A673 (cell line): ENCODE measurements around the gene IARS1. TPM values are rescaled to one million over a fixed set of nuclear protein-coding genes. Genes with fewer than 3 reads are reported as not detected.

Experiments
- BruUV-seq: library from RNA; stranded (reverse); fragments of 400-500 nt; replicated peaks from 2 replicates; lab custom pipeline; 2021; lab: Mats Ljungman, UMichigan
- CTCF ChIA-PET: fragments of 300-600 bp; sonication (Branson Sonifier 250); formaldehyde crosslinking; loops from one replicate; lab custom pipeline; 2022; ENCODE audit warnings: antibody characterized with exemption; lab: Charles Lee
- POLR2A ChIA-PET: fragments of 300-600 bp; sonication (Branson Sonifier 250); formaldehyde crosslinking; loops from one replicate; lab custom pipeline; 2022; ENCODE audit warnings: antibody characterized with exemption; ENCODE audit not compliant: low non-redundant PET; lab: Charles Lee
- DNase-seq: peaks from one replicate; pipeline ENCODE4 v3.0.0-alpha.2; 2015; ENCODE audit warnings: low spot score
- H3K27ac ChIP-seq: fragments of 200-600 bp; sonication (generic); 2 replicates; pipeline ENCODE4 v1.5.1; 2016; ENCODE audit warnings: mixed run types, low read depth, mild to moderate bottlenecking, mixed read lengths, antibody characterized with exemption, low read length; ENCODE audit not compliant: poor library complexity, severe bottlenecking
- H3K27me3 ChIP-seq: fragments of 200-600 bp; sonication (generic); replicated peaks from 2 replicates; pipeline ENCODE4 v1.6.1; 2017; ENCODE audit warnings: mixed run types, low read depth, mild to moderate bottlenecking, mixed read lengths, antibody characterized with exemption, low read length; ENCODE audit not compliant: insufficient read depth, poor library complexity
- H3K36me3 ChIP-seq: fragments of 200-600 bp; sonication (generic); 2 replicates; pipeline ENCODE4 v1.6.1; 2016; ENCODE audit warnings: mixed run types, mild to moderate bottlenecking, mixed read lengths, antibody characterized with exemption, low read length; ENCODE audit not compliant: insufficient read depth, poor library complexity, severe bottlenecking
- H3K4me1 ChIP-seq: fragments of 200-600 bp; sonication (generic); 2 replicates; pipeline ENCODE4 v1.6.1; 2017; ENCODE audit warnings: mixed run types, mild to moderate bottlenecking, mixed read lengths, antibody characterized with exemption, low read length; ENCODE audit not compliant: insufficient read depth, poor library complexity, severe bottlenecking
- H3K4me3 ChIP-seq: fragments of 200-600 bp; sonication (generic); 2 replicates; pipeline ENCODE4 v1.5.1; 2016; ENCODE audit warnings: low read depth, mixed run types, mild to moderate bottlenecking, mixed read lengths, low read length; ENCODE audit not compliant: poor library complexity, severe bottlenecking
- H3K9me3 ChIP-seq: fragments of 200-600 bp; sonication (generic); 2 replicates; pipeline ENCODE4 v1.6.1; 2016; ENCODE audit warnings: mixed run types, low read depth, mild to moderate bottlenecking, mixed read lengths, antibody characterized with exemption, low read length; ENCODE audit not compliant: poor library complexity, severe bottlenecking
- CTCF ChIP-seq: fragments of 300-800, 200-600 bp; sonication (generic); conservative IDR thresholded peaks from 2 replicates; pipeline ENCODE4 v1.5.1; 2017; ENCODE audit warnings: low read depth, mild to moderate bottlenecking, antibody characterized with exemption, low read length, moderate library complexity, mixed read lengths
- EZH2 ChIP-seq: fragments of 200-600 bp; sonication (generic); IDR thresholded peaks from 2 replicates; pipeline ENCODE4 v1.6.1; 2017; ENCODE audit warnings: borderline replicate concordance, low read depth, mild to moderate bottlenecking, mixed read lengths, antibody characterized with exemption, low read length; ENCODE audit not compliant: poor library complexity, severe bottlenecking
- intact Hi-C: fragments of 100-400 bp; cut with micrococcal nuclease; formaldehyde crosslinking; loops from one replicate; pipeline ENCODE4 v1.10.0; 2022; ENCODE audit not compliant: unreplicated experiment
- total RNA-seq: library from RNA; stranded (reverse); gene quantifications from 2 replicates; pipeline ENCODE4 v1.2.3, GENCODE V29; 2021

IARS1 gene
- total RNA-seq, 1 experiment from 2014 or later, result 273 TPM

GRCh38 chr9:92265154-92265553 lies 28.3 kb downstream of the IARS1 start:
- Histone ChIP-seq H3K4me1 (no peaks in the 10 kb centered on the region), H3K9me3 (no peaks in the 10 kb centered on the region), H3K4me3 (no peak overlapping the region), H3K27me3 (no peaks in the 10 kb centered on the region), H3K36me3 (peaks cover 100% of the 10 kb centered on the region), H3K27ac (no peak overlapping the region)
- ChIA-PET POLR2A (interaction anchor here (0.5 kb wide), 1 partner anchor 14 kb away, joined by 3 read pairs; no protein-coding TSS in a partner anchor), CTCF (no interaction called here)
- no TSS peak for BruUV-seq
- no peak for TF ChIP-seq EZH2
- no peak for TF ChIP-seq CTCF
- intact Hi-C loops, result no loop called here
- DNase-seq, result no peak

GRCh38 chr9:92263131-92263530 lies 30.4 kb downstream of the IARS1 start:
- BruUV-seq, result no TSS peak
- no peak overlapping the region for H3K27ac ChIP-seq
- no peaks in the 10 kb centered on the region for H3K27me3 ChIP-seq
- POLR2A ChIA-PET, result no interaction called here
- H3K4me1 ChIP-seq, result no peaks in the 10 kb centered on the region
- intact Hi-C loops, result no loop called here
- no peak overlapping the region for H3K4me3 ChIP-seq
- H3K9me3 ChIP-seq, result no peaks in the 10 kb centered on the region
- no peak for DNase-seq
- peaks cover 100% of the 10 kb centered on the region for H3K36me3 ChIP-seq
- no peak for TF ChIP-seq EZH2
- no peak for TF ChIP-seq CTCF
- CTCF ChIA-PET, result no interaction called here

GRCh38 chr9:92257327-92257726 lies 36.2 kb downstream of the IARS1 start:
- Histone ChIP-seq H3K27me3 (no peaks in the 10 kb centered on the region), H3K9me3 (no peaks in the 10 kb centered on the region), H3K4me3 (no peak overlapping the region), H3K4me1 (no peaks in the 10 kb centered on the region), H3K27ac (no peak overlapping the region), H3K36me3 (peaks cover 100% of the 10 kb centered on the region)
- TF ChIP-seq CTCF (no peak), EZH2 (no peak)
- no TSS peak for BruUV-seq
- intact Hi-C loops, result no loop called here
- ChIA-PET POLR2A (no interaction called here), CTCF (no interaction called here)
- no peak for DNase-seq
